ENCODE data around the gene CAMTA1.

Gene CAMTA1

DNA sequence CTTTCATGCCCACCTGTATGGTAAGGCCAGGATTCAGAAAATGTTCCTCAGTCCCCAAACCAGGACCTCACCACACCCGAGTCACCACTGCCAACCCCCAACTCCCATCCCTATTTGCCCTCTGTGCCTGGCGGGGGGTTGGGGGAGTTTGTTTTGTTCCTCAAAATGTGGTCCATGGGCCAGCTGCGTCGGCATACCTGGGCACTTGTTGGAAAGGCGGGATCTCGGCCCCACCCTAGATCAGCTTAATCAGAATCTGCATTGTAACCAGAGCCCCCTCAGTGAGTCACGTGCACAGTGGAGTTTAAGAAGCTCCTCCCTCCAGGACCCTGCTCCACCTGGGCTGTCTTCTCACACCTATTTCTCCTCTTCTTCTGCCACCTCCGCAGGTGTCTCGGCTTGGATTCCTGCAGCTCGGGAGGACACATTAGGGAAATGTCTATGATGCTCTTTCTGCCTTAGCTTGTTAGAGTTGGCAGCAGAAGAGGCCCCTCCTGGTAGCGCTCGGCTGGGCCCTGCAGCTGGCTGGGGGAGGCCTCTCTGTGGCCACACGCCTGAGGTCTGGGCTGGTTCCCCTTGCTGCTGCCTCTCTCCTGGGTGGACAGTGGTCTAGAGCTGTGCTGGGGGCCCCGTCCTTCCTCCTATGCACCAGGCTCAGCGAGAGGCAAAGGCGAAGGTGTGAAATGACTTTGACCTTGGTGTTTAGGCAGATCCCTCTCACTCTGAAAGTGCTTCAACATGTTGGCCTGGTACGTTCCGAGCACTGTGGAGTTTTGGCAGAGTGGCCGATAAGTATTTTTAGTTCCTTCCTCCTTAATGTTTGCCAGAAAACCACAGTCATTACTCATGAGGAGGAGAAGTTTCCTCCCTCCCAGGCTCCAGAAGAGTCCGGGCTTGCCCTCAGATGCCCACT lies 41.8 kb upstream of the CAMTA1 start:
- TF ChIP-seq ARNTL (CRISPR knock-in tag; IDR thresholded peaks at IDR 0.05; ENCODE audit: borderline replicate concordance, low read depth) (no peak), ZNF565 (CRISPR knock-in tag; conservative IDR thresholded peaks at IDR 0.05; ENCODE audit: low read depth) (no peak), ESRRG (CRISPR knock-in tag; IDR thresholded peaks at IDR 0.05) (no peak)
- ATAC-seq: peak; percentile 92

DNA sequence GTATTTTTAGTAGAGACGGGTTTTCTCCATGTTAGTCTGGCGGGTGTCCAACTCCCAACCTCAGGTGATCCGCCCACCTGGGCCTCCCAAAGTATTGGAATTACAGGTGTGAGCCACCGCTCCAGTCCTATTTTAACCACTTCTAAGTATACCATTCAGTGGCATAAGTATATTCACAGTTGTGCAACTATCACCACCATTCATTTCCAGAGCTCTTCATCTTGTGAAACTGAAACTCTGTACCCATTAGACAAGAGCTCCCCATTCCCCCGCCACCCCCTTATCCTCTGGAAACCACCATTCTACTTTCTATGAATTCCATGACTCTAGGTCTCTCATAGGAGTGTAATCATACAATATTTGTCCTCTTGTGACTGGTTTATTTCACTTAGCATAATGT lies 40.2 kb upstream of the CAMTA1 start:
- no peak for ATAC-seq
- TF ChIP-seq ZNF565 (CRISPR knock-in tag; conservative IDR thresholded peaks at IDR 0.05; ENCODE audit: low read depth): no peak
- no peak for TF ChIP-seq PPARA (CRISPR knock-in tag; IDR thresholded peaks at IDR 0.05; ENCODE audit: borderline replicate concordance)
- no peak for TF ChIP-seq ZFP3 (CRISPR knock-in tag; IDR thresholded peaks at IDR 0.05)
- no peak for TF ChIP-seq ARNTL (CRISPR knock-in tag; IDR thresholded peaks at IDR 0.05; ENCODE audit: borderline replicate concordance, low read depth)
- no peak for TF ChIP-seq SNAI2 (CRISPR knock-in tag; IDR thresholded peaks at IDR 0.05)
- no peak for TF ChIP-seq ISL1 (CRISPR knock-in tag; IDR thresholded peaks at IDR 0.05)
- TF ChIP-seq, protein P1, sequence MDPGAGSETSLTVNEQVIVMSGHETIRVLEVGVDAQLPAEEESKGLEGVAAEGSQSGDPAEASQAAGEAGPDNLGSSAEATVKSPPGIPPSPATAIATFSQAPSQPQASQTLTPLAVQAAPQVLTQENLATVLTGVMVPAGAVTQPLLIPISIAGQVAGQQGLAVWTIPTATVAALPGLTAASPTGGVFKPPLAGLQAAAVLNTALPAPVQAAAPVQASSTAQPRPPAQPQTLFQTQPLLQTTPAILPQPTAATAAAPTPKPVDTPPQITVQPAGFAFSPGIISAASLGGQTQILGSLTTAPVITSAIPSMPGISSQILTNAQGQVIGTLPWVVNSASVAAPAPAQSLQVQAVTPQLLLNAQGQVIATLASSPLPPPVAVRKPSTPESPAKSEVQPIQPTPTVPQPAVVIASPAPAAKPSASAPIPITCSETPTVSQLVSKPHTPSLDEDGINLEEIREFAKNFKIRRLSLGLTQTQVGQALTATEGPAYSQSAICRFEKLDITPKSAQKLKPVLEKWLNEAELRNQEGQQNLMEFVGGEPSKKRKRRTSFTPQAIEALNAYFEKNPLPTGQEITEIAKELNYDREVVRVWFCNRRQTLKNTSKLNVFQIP (CRISPR knock-in tag; IDR thresholded peaks at IDR 0.05; ENCODE audit: borderline replicate concordance, low read depth): no peak
- TF ChIP-seq TCF4 (CRISPR knock-in tag; IDR thresholded peaks at IDR 0.05; ENCODE audit: borderline replicate concordance): no peak
- TF ChIP-seq, protein P2, sequence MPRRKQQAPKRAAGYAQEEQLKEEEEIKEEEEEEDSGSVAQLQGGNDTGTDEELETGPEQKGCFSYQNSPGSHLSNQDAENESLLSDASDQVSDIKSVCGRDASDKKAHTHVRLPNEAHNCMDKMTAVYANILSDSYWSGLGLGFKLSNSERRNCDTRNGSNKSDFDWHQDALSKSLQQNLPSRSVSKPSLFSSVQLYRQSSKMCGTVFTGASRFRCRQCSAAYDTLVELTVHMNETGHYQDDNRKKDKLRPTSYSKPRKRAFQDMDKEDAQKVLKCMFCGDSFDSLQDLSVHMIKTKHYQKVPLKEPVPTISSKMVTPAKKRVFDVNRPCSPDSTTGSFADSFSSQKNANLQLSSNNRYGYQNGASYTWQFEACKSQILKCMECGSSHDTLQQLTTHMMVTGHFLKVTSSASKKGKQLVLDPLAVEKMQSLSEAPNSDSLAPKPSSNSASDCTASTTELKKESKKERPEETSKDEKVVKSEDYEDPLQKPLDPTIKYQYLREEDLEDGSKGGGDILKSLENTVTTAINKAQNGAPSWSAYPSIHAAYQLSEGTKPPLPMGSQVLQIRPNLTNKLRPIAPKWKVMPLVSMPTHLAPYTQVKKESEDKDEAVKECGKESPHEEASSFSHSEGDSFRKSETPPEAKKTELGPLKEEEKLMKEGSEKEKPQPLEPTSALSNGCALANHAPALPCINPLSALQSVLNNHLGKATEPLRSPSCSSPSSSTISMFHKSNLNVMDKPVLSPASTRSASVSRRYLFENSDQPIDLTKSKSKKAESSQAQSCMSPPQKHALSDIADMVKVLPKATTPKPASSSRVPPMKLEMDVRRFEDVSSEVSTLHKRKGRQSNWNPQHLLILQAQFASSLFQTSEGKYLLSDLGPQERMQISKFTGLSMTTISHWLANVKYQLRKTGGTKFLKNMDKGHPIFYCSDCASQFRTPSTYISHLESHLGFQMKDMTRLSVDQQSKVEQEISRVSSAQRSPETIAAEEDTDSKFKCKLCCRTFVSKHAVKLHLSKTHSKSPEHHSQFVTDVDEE (CRISPR knock-in tag; IDR thresholded peaks at IDR 0.05): no peak
- no peak for TF ChIP-seq ZFP30 (CRISPR knock-in tag; IDR thresholded peaks at IDR 0.05)
- TF ChIP-seq GLIS3 (CRISPR knock-in tag; IDR thresholded peaks at IDR 0.05): no peak
- TF ChIP-seq CSDC2 (CRISPR knock-in tag; IDR thresholded peaks at IDR 0.05): no peak
- TF ChIP-seq, protein P3, sequence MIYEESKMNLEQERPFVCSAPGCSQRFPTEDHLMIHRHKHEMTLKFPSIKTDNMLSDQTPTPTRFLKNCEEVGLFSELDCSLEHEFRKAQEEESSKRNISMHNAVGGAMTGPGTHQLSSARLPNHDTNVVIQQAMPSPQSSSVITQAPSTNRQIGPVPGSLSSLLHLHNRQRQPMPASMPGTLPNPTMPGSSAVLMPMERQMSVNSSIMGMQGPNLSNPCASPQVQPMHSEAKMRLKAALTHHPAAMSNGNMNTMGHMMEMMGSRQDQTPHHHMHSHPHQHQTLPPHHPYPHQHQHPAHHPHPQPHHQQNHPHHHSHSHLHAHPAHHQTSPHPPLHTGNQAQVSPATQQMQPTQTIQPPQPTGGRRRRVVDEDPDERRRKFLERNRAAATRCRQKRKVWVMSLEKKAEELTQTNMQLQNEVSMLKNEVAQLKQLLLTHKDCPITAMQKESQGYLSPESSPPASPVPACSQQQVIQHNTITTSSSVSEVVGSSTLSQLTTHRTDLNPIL (CRISPR knock-in tag; IDR thresholded peaks at IDR 0.05; ENCODE audit: low read depth): no peak
- TF ChIP-seq OSR1 (CRISPR knock-in tag; IDR thresholded peaks at IDR 0.05): no peak
- no peak for TF ChIP-seq ZNF70 (CRISPR knock-in tag; IDR thresholded peaks at IDR 0.05)
- no peak for TF ChIP-seq RARB (CRISPR knock-in tag; IDR thresholded peaks at IDR 0.05)

DNA sequence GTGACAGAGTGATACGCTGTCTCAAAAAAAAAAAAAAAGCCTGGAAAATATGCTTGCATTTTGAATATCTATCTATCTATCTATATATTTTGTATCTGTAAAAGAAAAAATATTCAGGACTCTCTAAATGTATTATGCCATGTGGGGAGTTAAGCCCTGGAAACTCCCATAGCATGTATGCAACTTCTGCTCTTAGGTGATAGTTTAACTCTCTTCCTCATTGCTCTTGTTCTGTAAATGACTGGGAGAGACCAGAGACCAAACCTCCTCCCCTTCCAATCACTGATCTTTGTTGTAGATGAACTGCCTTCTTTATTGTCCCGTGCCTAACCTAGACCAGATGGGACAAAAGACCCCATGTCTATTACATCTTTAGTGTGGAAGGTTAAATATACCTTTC lies 37.6 kb upstream of the CAMTA1 start:
- ATAC-seq: no peak
- TF ChIP-seq ESRRG (CRISPR knock-in tag; IDR thresholded peaks at IDR 0.05) (no peak), GLIS3 (CRISPR knock-in tag; IDR thresholded peaks at IDR 0.05) (no peak), ZFP3 (CRISPR knock-in tag; IDR thresholded peaks at IDR 0.05) (no peak), OSR1 (CRISPR knock-in tag; IDR thresholded peaks at IDR 0.05) (no peak), TOX (CRISPR knock-in tag; IDR thresholded peaks at IDR 0.05; ENCODE audit: borderline replicate concordance) (no peak), PPARA (CRISPR knock-in tag; IDR thresholded peaks at IDR 0.05; ENCODE audit: borderline replicate concordance) (no peak), SNAI2 (CRISPR knock-in tag; IDR thresholded peaks at IDR 0.05) (no peak), ZNF70 (CRISPR knock-in tag; IDR thresholded peaks at IDR 0.05) (no peak), ZNF565 (CRISPR knock-in tag; conservative IDR thresholded peaks at IDR 0.05; ENCODE audit: low read depth) (no peak)
- TF ChIP-seq, protein P3 (CRISPR knock-in tag; IDR thresholded peaks at IDR 0.05; ENCODE audit: low read depth): no peak
- TF ChIP-seq, protein P2 (CRISPR knock-in tag; IDR thresholded peaks at IDR 0.05): no peak
- TF ChIP-seq, protein P4, sequence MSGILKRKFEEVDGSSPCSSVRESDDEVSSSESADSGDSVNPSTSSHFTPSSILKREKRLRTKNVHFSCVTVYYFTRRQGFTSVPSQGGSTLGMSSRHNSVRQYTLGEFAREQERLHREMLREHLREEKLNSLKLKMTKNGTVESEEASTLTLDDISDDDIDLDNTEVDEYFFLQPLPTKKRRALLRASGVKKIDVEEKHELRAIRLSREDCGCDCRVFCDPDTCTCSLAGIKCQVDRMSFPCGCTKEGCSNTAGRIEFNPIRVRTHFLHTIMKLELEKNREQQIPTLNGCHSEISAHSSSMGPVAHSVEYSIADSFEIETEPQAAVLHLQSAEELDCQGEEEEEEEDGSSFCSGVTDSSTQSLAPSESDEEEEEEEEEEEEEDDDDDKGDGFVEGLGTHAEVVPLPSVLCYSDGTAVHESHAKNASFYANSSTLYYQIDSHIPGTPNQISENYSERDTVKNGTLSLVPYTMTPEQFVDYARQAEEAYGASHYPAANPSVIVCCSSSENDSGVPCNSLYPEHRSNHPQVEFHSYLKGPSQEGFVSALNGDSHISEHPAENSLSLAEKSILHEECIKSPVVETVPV (CRISPR knock-in tag; IDR thresholded peaks at IDR 0.05): no peak
